G401 (cell line): ENCODE results near the gene MREG. TPM values are rescaled to one million over a fixed set of nuclear protein-coding genes. Genes with fewer than 3 reads are reported as not detected.

Source experiments
- DNase-seq: peaks from one replicate; pipeline ENCODE4 v3.0.0-alpha.2; 2015; ENCODE audit warnings: low spot score
- in situ Hi-C: cut with HindIII; loops from 2 replicates; pipeline ENCODE4 v1.10.0; 2016; ENCODE audit warnings: low sequenced_read_pairs, mixed read lengths
- total RNA-seq: library from RNA; depleted of rRNA; stranded (reverse); fragments of >200 nt; shearing (Covaris generic); gene quantifications from 2 replicates; pipeline ENCODE4 v1.2.3, GENCODE V29; 2014; rRNA removed

MREG gene
- total RNA-seq, 1 experiment from 2014 or later = 4.0 TPM

GRCh38 chr2:215910180-215910579, 103.2 kb downstream of the MREG start:
- in situ Hi-C loops = no loop called here

GRCh38 chr2:215907147-215907546, 106.2 kb downstream of the MREG start:
- no peak for DNase-seq
- in situ Hi-C loops = no loop called here

More at GRCh38 chr2:215910180-215910579, 103.2 kb downstream of the MREG start:
- DNase-seq = no peak

DNA sequence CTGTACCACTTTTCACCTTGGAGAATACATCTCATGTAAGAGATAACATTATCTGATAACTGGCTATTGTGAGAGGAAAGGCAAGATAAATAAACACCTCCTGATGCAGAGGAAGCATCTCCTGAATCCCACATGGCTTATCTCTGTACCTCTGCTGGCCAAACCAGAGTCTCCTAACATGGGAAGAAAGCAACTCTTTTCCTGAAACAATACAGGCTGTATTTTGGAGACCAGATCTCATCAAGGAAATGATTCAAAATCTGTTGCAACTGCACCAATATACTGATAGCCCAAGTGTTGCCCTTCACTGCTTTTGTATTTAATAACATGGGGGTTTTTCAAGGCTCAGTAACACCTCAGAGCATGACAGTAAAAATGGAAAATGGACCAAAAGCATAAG, 106.9 kb downstream of the MREG start:
- no peak for DNase-seq
- in situ Hi-C loops = no loop called here

DNA sequence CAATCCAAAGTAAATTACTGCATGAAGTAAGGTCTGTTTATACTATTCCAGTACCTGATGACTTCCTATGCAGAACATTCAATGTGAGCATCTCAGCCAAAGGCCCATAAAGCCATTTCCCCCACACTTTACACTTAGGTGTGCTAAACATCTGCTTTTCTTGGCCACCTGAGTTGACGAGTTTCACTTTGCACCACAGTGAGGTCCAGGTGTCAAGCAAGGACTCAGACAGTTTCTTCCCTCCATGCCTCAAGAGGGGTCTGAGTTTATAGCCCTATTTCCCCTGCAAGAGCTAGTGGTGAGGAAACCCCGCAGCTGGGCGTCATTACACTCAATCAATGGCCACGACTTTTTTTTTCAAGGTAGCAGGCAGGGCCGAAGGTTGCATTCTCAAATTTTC, 107.7 kb downstream of the MREG start:
- in situ Hi-C loops = no loop called here
- no peak for DNase-seq

DNA sequence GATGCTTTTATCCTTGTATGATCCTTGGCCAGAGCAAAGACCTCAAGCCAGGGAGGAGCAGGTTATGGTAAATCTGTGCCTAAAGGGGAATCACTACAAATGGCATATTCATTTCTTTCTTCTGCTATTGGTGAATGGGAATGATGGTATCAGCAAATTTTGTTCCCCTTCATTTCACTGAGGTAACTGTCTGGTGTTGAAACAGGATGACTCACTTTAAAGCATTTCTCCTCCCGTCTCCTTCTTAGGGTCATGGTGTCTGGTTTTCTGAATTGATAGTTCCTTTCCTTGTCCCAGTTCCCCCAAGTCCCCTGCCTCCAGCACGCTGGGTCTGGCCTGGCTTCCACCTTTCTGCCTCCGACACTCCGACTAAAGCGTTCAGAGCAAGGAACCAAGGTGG, 109.2 kb downstream of the MREG start:
- in situ Hi-C loops = no loop called here
- no peak for DNase-seq

- in situ Hi-C loops = no loop called here
- DNase-seq = no peak
These were observed 110.1 kb downstream of the MREG start for GRCh38 chr2:215903203-215903602.

GRCh38 chr2:215901796-215902195, 111.6 kb downstream of the MREG start:
- DNase-seq = no peak
- in situ Hi-C loops = no loop called here

- DNase-seq = no peak
- in situ Hi-C loops = no loop called here
These were observed 112.5 kb downstream of the MREG start for GRCh38 chr2:215900843-215901242.

GRCh38 chr2:215900203-215900611, 113.1 kb downstream of the MREG start:
- DNase-seq = no peak
- in situ Hi-C loops = no loop called here

DNA sequence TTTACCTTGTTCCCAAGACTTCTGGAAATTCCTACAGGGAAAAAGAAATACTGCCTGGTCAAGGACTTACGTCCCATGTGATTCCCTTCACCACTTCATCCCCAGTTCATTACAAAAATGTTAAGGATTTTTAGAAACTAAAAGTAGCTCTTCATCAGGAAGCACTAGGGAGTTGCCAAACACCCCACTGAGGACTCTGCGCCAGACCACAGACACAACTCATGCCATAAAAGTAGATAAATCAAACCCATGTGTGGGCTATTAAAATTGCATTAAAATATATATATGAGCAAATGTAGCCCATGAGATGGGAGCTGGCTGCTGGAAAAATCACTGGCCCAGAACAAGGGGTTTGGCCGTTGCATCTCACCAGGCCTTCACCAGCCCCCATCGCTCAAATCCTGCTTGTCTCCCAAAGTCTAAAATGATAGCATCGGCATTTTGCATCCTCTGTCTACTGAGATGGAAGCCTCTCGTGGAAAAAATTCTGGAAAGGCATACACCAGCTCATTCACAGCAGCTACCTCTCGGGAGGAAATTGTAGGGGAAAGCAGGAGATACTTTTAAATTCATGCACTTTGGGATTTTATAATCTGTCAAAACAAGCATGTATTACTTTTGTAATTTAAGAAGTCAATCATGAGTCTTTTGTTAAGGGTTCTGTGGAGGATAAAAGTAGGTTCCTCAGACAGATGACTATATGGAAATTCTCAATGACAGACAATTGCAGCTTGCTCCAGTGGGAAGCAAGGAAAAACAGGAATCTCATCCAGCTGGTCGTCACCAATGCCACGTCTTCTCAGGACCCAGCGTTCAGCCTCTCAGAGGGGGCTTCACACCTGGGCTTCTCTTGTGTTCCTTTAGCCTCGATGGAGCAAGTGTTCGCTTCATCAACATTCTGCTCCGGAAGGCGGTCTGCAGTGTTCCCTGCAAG, 113.9 kb downstream of the MREG start:
- no peak for DNase-seq
- in situ Hi-C loops = no loop called here

DNA sequence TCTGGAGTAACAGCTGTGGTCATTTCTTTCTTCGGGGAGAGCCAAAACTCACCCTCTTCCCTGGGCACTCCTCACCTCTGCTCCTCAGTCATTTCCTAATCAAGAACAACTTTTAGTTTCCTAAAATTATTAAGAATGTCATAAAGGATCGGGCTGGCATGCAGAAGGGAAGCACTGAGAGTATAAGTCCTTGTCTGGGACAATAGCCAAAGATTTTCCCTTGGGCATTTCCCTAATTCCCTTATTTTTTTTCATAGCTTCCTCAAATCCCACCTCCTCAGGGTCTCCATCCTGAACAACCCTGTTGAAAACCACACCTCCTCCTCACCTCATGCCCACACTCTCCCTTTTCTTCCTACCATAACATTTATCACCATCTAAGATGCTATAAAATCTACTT, 115.0 kb downstream of the MREG start:
- no peak for DNase-seq
- in situ Hi-C loops = no loop called here

DNA sequence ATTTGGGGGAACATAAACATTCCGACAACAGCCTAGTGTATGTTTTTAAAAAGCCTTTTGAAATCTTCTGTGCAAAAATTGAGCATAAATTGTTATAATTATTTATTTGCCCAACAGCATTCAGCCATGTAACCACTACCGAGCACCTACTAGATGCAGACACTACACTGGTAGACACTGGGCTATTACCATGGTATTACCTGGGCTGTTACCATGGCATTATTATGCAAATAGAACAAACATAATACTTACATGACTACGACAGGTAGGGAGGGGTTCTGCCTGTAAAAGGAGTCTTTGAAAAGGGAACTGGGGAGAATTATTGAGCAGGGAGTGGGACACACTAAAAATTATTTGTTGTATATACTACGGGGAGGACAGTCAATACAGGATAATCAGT, 116.4 kb downstream of the MREG start:
- no peak for DNase-seq
- in situ Hi-C loops = no loop called here

DNA sequence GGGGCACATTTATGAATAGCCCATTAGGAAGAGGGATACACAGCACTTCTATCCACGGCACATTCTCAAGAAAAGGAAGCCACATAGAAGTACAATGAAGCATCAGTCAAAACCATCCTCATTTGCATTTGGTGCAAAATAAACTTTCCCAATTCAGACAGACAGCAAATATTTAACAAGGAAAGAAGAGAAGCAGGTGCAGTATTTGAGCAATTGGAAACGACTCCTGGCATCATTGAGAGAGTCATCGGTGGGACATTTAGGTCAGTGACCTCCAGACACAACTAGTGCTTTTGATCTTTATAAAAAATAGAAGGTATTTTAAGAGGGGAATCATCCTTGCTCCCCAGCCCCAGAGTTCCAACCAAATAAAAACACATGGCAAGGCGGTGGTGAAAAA, 118.0 kb downstream of the MREG start:
- in situ Hi-C loops = no loop called here

More for the DNA sequence above, 118.0 kb downstream of the MREG start:
- DNase-seq = no peak

Other genes starting within 250 kb of the MREG start
- 10.3 and 11.2 TPM in 2 replicates for gene PECR, start 68.3 kb upstream of the MREG start, total RNA-seq
- 0.12 and 0.37 TPM in 2 replicates for gene TMEM169, start 68.4 kb upstream of the MREG start, total RNA-seq
- 292 and 431 TPM in 2 replicates for gene XRCC5, start 95.8 kb upstream of the MREG start, total RNA-seq